ENCODE data around the gene GPC6. TPM values are rescaled to one million over a fixed set of nuclear protein-coding genes. Genes with fewer than 3 reads are reported as not detected.

The GPC6 gene
- total RNA-seq, 1 experiment from 2014 or later: not detected

GRCh38 chr13:93778548-93778947 lies 551.9 kb downstream of the GPC6 start:
- Mint-ChIP-seq H3K4me3 (ENCODE audit: low read depth, unreplicated experiment) (no peak overlapping the region), H3K36me3 (ENCODE audit: insufficient read depth, unreplicated experiment) (no peaks in the 10 kb centered on the region), H3K27ac (ENCODE audit: unreplicated experiment) (no peak overlapping the region), H3K4me1 (ENCODE audit: low read depth, unreplicated experiment) (no peaks in the 10 kb centered on the region), H3K9me3 (ENCODE audit: low read depth, unreplicated experiment) (peaks cover 2% of the 10 kb centered on the region), H3K27me3 (ENCODE audit: unreplicated experiment) (no peaks in the 10 kb centered on the region)
- intact Hi-C loops (cut with micrococcal nuclease; ENCODE audit: unreplicated experiment): no loop called here
- no peak for TF ChIP-seq CTCF (IDR thresholded peaks at IDR 0.05; ENCODE audit: unreplicated experiment)
- CTCF ChIA-PET: no interaction called here
- no peak for DNase-seq
- BruUV-seq (replicated peaks): no TSS peak

GRCh38 chr13:93784191-93784590 lies 557.6 kb downstream of the GPC6 start:
- Mint-ChIP-seq H3K9me3 (ENCODE audit: low read depth, unreplicated experiment) (peaks cover 2% of the 10 kb centered on the region), H3K27me3 (ENCODE audit: unreplicated experiment) (no peaks in the 10 kb centered on the region), H3K36me3 (ENCODE audit: insufficient read depth, unreplicated experiment) (peaks cover 3% of the 10 kb centered on the region), H3K4me3 (ENCODE audit: low read depth, unreplicated experiment) (no peak overlapping the region), H3K4me1 (ENCODE audit: low read depth, unreplicated experiment) (peaks cover 10% of the 10 kb centered on the region), H3K27ac (ENCODE audit: unreplicated experiment) (no peak overlapping the region)
- TF ChIP-seq CTCF (IDR thresholded peaks at IDR 0.05; ENCODE audit: unreplicated experiment): no peak
- BruUV-seq (replicated peaks): no TSS peak
- CTCF ChIA-PET: no interaction called here
- intact Hi-C loops (cut with micrococcal nuclease; ENCODE audit: unreplicated experiment): no loop called here
- DNase-seq: no peak

GRCh38 chr13:93786846-93787489 lies 560.4 kb downstream of the GPC6 start:
- DNase-seq: no peak
- no peak for TF ChIP-seq CTCF (IDR thresholded peaks at IDR 0.05; ENCODE audit: unreplicated experiment)
- CTCF ChIA-PET: no interaction called here
- no peak overlapping the region for H3K4me3 Mint-ChIP-seq (ENCODE audit: low read depth, unreplicated experiment)
- H3K4me1 Mint-ChIP-seq (ENCODE audit: low read depth, unreplicated experiment): peaks cover 10% of the 10 kb centered on the region
- intact Hi-C loops (cut with micrococcal nuclease; ENCODE audit: unreplicated experiment): no loop called here
- H3K36me3 Mint-ChIP-seq (ENCODE audit: insufficient read depth, unreplicated experiment): peaks cover 3% of the 10 kb centered on the region
- no TSS peak for BruUV-seq (replicated peaks)
- H3K27ac Mint-ChIP-seq (ENCODE audit: unreplicated experiment): no peak overlapping the region
- peaks cover 2% of the 10 kb centered on the region for H3K9me3 Mint-ChIP-seq (ENCODE audit: low read depth, unreplicated experiment)
- H3K27me3 Mint-ChIP-seq (ENCODE audit: unreplicated experiment): no peaks in the 10 kb centered on the region

GRCh38 chr13:93788456-93788855 lies 561.8 kb downstream of the GPC6 start:
- no peaks in the 10 kb centered on the region for H3K27me3 Mint-ChIP-seq (ENCODE audit: unreplicated experiment)

More at GRCh38 chr13:93788456-93788855, 561.8 kb downstream of the GPC6 start:
- Mint-ChIP-seq H3K4me1 (ENCODE audit: low read depth, unreplicated experiment) (peaks cover 10% of the 10 kb centered on the region), H3K27ac (ENCODE audit: unreplicated experiment) (no peak overlapping the region), H3K4me3 (ENCODE audit: low read depth, unreplicated experiment) (no peak overlapping the region), H3K9me3 (ENCODE audit: low read depth, unreplicated experiment) (no peaks in the 10 kb centered on the region), H3K36me3 (ENCODE audit: insufficient read depth, unreplicated experiment) (peaks cover 3% of the 10 kb centered on the region)
- TF ChIP-seq CTCF (IDR thresholded peaks at IDR 0.05; ENCODE audit: unreplicated experiment): no peak
- no TSS peak for BruUV-seq (replicated peaks)
- CTCF ChIA-PET: no interaction called here
- DNase-seq: no peak
- intact Hi-C loops (cut with micrococcal nuclease; ENCODE audit: unreplicated experiment): no loop called here

All from Calu3 (cell line).